Neural cell (in vitro differentiated cells): Measurements from ENCODE around the gene ZIC1. TPM values are rescaled to one million over a fixed set of nuclear protein-coding genes. Genes with fewer than 3 reads are reported as not detected.

Experiments
- H2AFZ ChIP-seq: fragments of 200-600, 300-800 bp; sonication (generic), shearing (Covaris generic); 2 replicates; pipeline ENCODE4 v1.6.0; 2014; ENCODE audit warnings: low read depth, mild to moderate bottlenecking, antibody characterized with exemption, low read length, moderate library complexity
- H3F3A ChIP-seq: fragments of 200-600 bp; shearing (Covaris generic); 2 replicates; pipeline ENCODE4 v1.6.1; 2016; ENCODE audit warnings: mild to moderate bottlenecking, moderate library complexity, mixed read lengths, antibody characterized with exemption, low read length; ENCODE audit not compliant: insufficient read depth, poor library complexity, severe bottlenecking
- H3K27ac ChIP-seq: fragments of 200-600, 300-800 bp; sonication (generic), shearing (Covaris generic); 2 replicates; pipeline ENCODE4 v1.5.1; 2014; ENCODE audit warnings: mild to moderate bottlenecking, low read length, moderate library complexity
- H3K27me3 ChIP-seq: fragments of 300-800, 200-600 bp; sonication (generic), shearing (Covaris generic); 2 replicates; pipeline ENCODE4 v1.6.0; 2014; ENCODE audit warnings: mild to moderate bottlenecking, low read depth, low read length, moderate library complexity; ENCODE audit not compliant: insufficient read depth
- H3K36me3 ChIP-seq: fragments of 300-800, 200-600 bp; sonication (generic), shearing (Covaris generic); 2 replicates; pipeline ENCODE4 v1.5.1; 2014; ENCODE audit warnings: mild to moderate bottlenecking, antibody characterized with exemption, low read length, moderate library complexity; ENCODE audit not compliant: insufficient read depth
- H3K4me2 ChIP-seq: fragments of 300-800, 200-600 bp; sonication (generic), shearing (Covaris generic); 2 replicates; pipeline ENCODE4 v1.6.0; 2014; ENCODE audit warnings: mild to moderate bottlenecking, low read length
- H3K4me3 ChIP-seq: fragments of 300-800, 200-600 bp; sonication (generic), shearing (Covaris generic); 2 replicates; pipeline ENCODE4 v1.5.1; 2014; ENCODE audit warnings: mild to moderate bottlenecking, low read length, moderate library complexity
- H3K79me2 ChIP-seq: fragments of 200-600 bp; shearing (Covaris generic); replicated peaks from 2 replicates; pipeline ENCODE4 v1.6.0; 2014; ENCODE audit warnings: mild to moderate bottlenecking, low read length, moderate library complexity; ENCODE audit not compliant: insufficient read depth
- H3K9ac ChIP-seq: fragments of 300-800, 200-600 bp; sonication (generic), shearing (Covaris generic); 2 replicates; pipeline ENCODE4 v1.6.1; 2016; ENCODE audit warnings: mild to moderate bottlenecking, low read length, mixed read lengths
- H3K9me2 ChIP-seq: fragments of 200-600 bp; shearing (Covaris generic); 2 replicates; pipeline ENCODE4 v1.6.1; 2016; ENCODE audit warnings: mild to moderate bottlenecking, low read length, mixed read lengths; ENCODE audit not compliant: insufficient read depth
- H3K9me3 ChIP-seq: fragments of 200-600, 300-800 bp; sonication (generic), shearing (Covaris generic); 2 replicates; pipeline ENCODE4 v1.6.1; 2016; ENCODE audit warnings: mild to moderate bottlenecking, mixed run types, low read length, moderate library complexity, mixed read lengths
- H4K20me1 ChIP-seq: fragments of 200-600 bp; shearing (Covaris generic); 2 replicates; pipeline ENCODE4 v1.6.1; 2016; ENCODE audit warnings: mild to moderate bottlenecking, mixed run types; ENCODE audit not compliant: insufficient read depth
- EP300 ChIP-seq: fragments of 450-650 bp; conservative IDR thresholded peaks from 2 replicates; pipeline ENCODE4 v1.6.1; 2014; ENCODE audit warnings: antibody characterized with exemption, mild to moderate bottlenecking, moderate library complexity; ENCODE audit not compliant: poor library complexity, severe bottlenecking
- MXI1 ChIP-seq: fragments of 450-650 bp; conservative IDR thresholded peaks from 2 replicates; pipeline ENCODE4 v1.6.1; 2014; ENCODE audit warnings: antibody characterized with exemption, mild to moderate bottlenecking; ENCODE audit not compliant: poor library complexity, severe bottlenecking
- RAD21 ChIP-seq: fragments of 450-650 bp; conservative IDR thresholded peaks from 2 replicates; pipeline ENCODE4 v1.6.1; 2014; ENCODE audit warnings: antibody characterized with exemption, mild to moderate bottlenecking, moderate library complexity
- SMC3 ChIP-seq: fragments of 450-650 bp; conservative IDR thresholded peaks from 2 replicates; pipeline ENCODE4 v1.6.1; 2014; ENCODE audit warnings: antibody characterized with exemption, mild to moderate bottlenecking, moderate library complexity; ENCODE audit not compliant: poor library complexity
- TAF1 ChIP-seq: IDR thresholded peaks from 2 replicates; pipeline ENCODE4 v1.6.1; 2012; ENCODE audit warnings: low read depth
- polyA plus RNA-seq: library from polyadenylated mRNA; depleted of rRNA; stranded (reverse); fragments of >200 nt; gene quantifications from 2 replicates; pipeline ENCODE4 v1.2.3, GENCODE V29; 2014
- TF ChIP-seq, protein P1 (sequence below): IDR thresholded peaks from 2 replicates; pipeline ENCODE4 v1.6.1; 2012; ENCODE audit warnings: borderline replicate concordance
- TF ChIP-seq, protein P2 (sequence below): fragments of 450-650 bp; IDR thresholded peaks from 2 replicates; pipeline ENCODE4 v1.5.1; 2014; ENCODE audit warnings: antibody characterized with exemption, mild to moderate bottlenecking, moderate library complexity; ENCODE audit not compliant: poor library complexity, severe bottlenecking

Gene ZIC1
- polyA plus RNA-seq, 1 donor from 2014 or later, result 183 TPM

GRCh38 chr3:147371771-147372340 lies 37.3 kb upstream of the ZIC1 start:
- no peak overlapping the region for H2AFZ ChIP-seq
- H3K4me3 ChIP-seq, result no peak overlapping the region
- H3F3A ChIP-seq, result no peaks in the 10 kb centered on the region
- no peak overlapping the region for H3K4me2 ChIP-seq
- H3K9me3 ChIP-seq, result no peaks in the 10 kb centered on the region
- no peak overlapping the region for H3K27ac ChIP-seq
- no peaks in the 10 kb centered on the region for H3K36me3 ChIP-seq
- H3K79me2 ChIP-seq, result no peaks in the 10 kb centered on the region
- H3K9me2 ChIP-seq, result no peaks in the 10 kb centered on the region
- H3K27me3 ChIP-seq, result peaks cover 79% of the 10 kb centered on the region
- no peaks in the 10 kb centered on the region for H4K20me1 ChIP-seq
- TF ChIP-seq, protein P1, sequence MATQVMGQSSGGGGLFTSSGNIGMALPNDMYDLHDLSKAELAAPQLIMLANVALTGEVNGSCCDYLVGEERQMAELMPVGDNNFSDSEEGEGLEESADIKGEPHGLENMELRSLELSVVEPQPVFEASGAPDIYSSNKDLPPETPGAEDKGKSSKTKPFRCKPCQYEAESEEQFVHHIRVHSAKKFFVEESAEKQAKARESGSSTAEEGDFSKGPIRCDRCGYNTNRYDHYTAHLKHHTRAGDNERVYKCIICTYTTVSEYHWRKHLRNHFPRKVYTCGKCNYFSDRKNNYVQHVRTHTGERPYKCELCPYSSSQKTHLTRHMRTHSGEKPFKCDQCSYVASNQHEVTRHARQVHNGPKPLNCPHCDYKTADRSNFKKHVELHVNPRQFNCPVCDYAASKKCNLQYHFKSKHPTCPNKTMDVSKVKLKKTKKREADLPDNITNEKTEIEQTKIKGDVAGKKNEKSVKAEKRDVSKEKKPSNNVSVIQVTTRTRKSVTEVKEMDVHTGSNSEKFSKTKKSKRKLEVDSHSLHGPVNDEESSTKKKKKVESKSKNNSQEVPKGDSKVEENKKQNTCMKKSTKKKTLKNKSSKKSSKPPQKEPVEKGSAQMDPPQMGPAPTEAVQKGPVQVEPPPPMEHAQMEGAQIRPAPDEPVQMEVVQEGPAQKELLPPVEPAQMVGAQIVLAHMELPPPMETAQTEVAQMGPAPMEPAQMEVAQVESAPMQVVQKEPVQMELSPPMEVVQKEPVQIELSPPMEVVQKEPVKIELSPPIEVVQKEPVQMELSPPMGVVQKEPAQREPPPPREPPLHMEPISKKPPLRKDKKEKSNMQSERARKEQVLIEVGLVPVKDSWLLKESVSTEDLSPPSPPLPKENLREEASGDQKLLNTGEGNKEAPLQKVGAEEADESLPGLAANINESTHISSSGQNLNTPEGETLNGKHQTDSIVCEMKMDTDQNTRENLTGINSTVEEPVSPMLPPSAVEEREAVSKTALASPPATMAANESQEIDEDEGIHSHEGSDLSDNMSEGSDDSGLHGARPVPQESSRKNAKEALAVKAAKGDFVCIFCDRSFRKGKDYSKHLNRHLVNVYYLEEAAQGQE, result no peak
- TF ChIP-seq, protein P2, sequence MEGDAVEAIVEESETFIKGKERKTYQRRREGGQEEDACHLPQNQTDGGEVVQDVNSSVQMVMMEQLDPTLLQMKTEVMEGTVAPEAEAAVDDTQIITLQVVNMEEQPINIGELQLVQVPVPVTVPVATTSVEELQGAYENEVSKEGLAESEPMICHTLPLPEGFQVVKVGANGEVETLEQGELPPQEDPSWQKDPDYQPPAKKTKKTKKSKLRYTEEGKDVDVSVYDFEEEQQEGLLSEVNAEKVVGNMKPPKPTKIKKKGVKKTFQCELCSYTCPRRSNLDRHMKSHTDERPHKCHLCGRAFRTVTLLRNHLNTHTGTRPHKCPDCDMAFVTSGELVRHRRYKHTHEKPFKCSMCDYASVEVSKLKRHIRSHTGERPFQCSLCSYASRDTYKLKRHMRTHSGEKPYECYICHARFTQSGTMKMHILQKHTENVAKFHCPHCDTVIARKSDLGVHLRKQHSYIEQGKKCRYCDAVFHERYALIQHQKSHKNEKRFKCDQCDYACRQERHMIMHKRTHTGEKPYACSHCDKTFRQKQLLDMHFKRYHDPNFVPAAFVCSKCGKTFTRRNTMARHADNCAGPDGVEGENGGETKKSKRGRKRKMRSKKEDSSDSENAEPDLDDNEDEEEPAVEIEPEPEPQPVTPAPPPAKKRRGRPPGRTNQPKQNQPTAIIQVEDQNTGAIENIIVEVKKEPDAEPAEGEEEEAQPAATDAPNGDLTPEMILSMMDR, result no peak
- TF ChIP-seq SMC3 (no peak), MXI1 (no peak), TAF1 (no peak), RAD21 (no peak)
- H3K9ac ChIP-seq, result no peak overlapping the region

GRCh38 chr3:147372525-147373027 lies 36.6 kb upstream of the ZIC1 start:
- H3K36me3 ChIP-seq, result no peaks in the 10 kb centered on the region
- no peaks in the 10 kb centered on the region for H3F3A ChIP-seq
- no peak overlapping the region for H3K9ac ChIP-seq
- no peaks in the 10 kb centered on the region for H3K9me3 ChIP-seq
- no peaks in the 10 kb centered on the region for H3K79me2 ChIP-seq
- H3K4me2 ChIP-seq, result no peak overlapping the region
- H4K20me1 ChIP-seq, result no peaks in the 10 kb centered on the region
- H3K27ac ChIP-seq, result no peak overlapping the region
- H3K27me3 ChIP-seq, result peaks cover 79% of the 10 kb centered on the region
- H2AFZ ChIP-seq, result no peak overlapping the region
- no peaks in the 10 kb centered on the region for H3K9me2 ChIP-seq
- H3K4me3 ChIP-seq, result no peak overlapping the region
- TF ChIP-seq, protein P2, result no peak
- TF ChIP-seq MXI1 (no peak), TAF1 (no peak), EP300 (no peak)
